WERI-Rb-1 (cell line): ENCODE data around the gene ARSA.
"Not testable (repeated sequence)": the region's sequence is repeated elsewhere in the genome, so short reads cannot be mapped to it uniquely, and the experiment has no call there.

Source experiments
- DNase-seq: peaks from one replicate; pipeline ENCODE4 v3.0.0-alpha.2; 2020
- H3K27ac ChIP-seq: fragments of 250-450 bp; sonication (Bioruptor Pico); 2 replicates; pipeline ENCODE4 v1.5.1; 2020; ENCODE audit warnings: mild to moderate bottlenecking, moderate library complexity
- H3K27me3 ChIP-seq: fragments of 250-450 bp; sonication (Bioruptor Pico); 2 replicates; pipeline ENCODE4 v1.5.1; 2021; ENCODE audit warnings: mild to moderate bottlenecking, low read depth, moderate library complexity; ENCODE audit not compliant: insufficient read depth, severe bottlenecking
- H3K36me3 ChIP-seq: fragments of 250-450 bp; sonication (Bioruptor Pico); 2 replicates; pipeline ENCODE4 v1.5.1; 2020; ENCODE audit warnings: mild to moderate bottlenecking, moderate library complexity
- H3K4me3 ChIP-seq: 2 replicates; pipeline ENCODE4 v1.5.1; 2011; ENCODE audit warnings: low read depth, mild to moderate bottlenecking, control low read depth, low read length
- H3K9me3 ChIP-seq: fragments of 250-450 bp; sonication (Bioruptor Pico); 2 replicates; pipeline ENCODE4 v1.5.1; 2021; ENCODE audit warnings: mild to moderate bottlenecking, moderate library complexity; ENCODE audit not compliant: severe bottlenecking
- TF ChIP-seq, protein P1 (sequence below): IDR thresholded peaks from 2 replicates; pipeline ENCODE4 v1.5.1; 2011; ENCODE audit warnings: low read depth, mild to moderate bottlenecking, control low read depth, inconsistent platforms, low read length

Gene ARSA

DNA sequence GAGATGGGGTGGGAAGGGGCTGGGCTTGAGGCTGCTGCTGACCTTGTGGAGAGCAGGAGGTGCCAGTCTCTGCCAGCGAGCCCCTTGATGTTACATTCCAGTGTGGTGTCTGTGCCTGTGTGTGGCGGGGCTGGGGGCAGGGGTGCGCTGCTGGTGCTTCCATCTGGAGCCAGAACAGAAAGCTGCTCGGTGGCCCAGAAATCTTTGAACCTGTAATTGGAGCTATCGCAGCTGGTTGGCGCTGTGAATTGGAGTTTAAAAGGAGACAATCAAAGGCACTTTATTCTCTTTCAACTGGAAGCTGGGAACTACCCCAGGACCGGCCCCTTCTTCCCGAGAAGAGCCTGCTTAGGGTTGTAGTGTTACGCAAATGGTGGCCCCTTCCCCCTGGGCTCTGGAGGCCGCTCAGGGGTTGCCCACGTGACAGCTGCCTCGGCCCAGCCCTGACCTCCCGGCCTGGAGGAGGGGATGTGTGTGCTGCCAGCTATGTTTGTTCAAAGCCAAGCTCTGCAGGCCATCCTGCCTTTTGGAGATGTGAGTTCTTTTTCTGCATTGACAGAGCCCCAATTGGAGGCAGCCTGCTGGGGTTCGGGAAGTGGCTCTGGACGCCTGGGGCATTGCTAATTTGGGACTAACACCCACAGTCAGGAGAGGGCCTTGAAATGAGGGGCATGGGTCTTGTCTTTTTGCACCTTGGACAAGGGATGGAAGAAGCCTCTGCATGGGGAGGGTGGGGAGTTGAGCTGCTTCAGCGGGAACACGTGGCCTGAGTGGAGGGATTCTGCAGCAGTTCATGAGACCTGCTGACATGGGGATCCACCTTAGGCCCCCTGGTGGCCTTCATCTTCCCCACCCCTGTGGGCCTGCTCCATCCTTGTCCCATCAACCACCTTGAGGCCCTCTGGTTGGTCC is 14.0 kb upstream of the ARSA start:
- H3K27ac ChIP-seq, result no peak overlapping the region
- no peak for DNase-seq
- no peak overlapping the region for H3K4me3 ChIP-seq
- no peaks in the 10 kb centered on the region for H3K36me3 ChIP-seq
- TF ChIP-seq, protein P1, sequence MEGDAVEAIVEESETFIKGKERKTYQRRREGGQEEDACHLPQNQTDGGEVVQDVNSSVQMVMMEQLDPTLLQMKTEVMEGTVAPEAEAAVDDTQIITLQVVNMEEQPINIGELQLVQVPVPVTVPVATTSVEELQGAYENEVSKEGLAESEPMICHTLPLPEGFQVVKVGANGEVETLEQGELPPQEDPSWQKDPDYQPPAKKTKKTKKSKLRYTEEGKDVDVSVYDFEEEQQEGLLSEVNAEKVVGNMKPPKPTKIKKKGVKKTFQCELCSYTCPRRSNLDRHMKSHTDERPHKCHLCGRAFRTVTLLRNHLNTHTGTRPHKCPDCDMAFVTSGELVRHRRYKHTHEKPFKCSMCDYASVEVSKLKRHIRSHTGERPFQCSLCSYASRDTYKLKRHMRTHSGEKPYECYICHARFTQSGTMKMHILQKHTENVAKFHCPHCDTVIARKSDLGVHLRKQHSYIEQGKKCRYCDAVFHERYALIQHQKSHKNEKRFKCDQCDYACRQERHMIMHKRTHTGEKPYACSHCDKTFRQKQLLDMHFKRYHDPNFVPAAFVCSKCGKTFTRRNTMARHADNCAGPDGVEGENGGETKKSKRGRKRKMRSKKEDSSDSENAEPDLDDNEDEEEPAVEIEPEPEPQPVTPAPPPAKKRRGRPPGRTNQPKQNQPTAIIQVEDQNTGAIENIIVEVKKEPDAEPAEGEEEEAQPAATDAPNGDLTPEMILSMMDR, result peak; percentile 25; the same call in 1 of the 2 replicates
- peaks cover 9% of the 10 kb centered on the region for H3K9me3 ChIP-seq
- H3K27me3 ChIP-seq, result no peaks in the 10 kb centered on the region

DNA sequence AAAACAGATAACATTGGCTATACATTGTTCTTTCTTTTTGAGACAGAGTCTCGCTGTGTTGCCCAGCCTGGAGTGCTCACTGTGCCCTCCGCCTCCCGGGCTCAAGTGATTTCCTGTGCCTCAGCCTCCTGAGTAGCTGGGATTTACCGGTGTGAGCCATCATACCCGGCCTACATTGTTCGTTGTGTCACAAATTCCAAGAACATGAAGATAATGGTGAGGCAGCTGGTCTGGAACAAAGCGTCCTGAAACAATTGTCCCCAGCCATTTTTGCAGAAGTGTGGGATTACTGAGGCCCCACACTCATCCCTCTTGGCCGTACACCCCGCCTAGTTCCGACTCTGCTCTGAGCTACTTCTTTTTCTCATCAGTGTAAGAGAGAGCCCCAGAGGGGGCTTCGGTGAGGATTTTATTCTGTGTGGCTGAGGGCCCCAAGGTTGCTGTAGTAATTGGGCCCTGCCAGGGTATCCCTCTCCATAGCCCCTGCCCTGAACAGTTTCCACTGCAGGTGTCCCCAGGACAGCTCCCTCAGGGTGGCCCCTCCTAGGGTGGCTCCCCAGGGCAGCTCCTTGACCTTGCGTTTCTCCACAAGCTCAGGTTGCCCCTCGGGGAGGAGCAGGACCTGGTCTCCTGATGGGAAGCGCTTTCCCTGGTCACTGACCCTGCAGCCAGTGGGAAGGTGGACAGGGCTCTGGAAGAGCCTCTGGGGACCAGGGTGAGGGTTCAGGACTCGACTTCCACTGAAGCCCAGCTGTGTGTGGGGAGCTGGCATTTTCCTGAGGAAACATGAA is 13.1 kb upstream of the ARSA start:
- Histone ChIP-seq H3K4me3 (no peak overlapping the region), H3K36me3 (no peaks in the 10 kb centered on the region), H3K9me3 (peaks cover 9% of the 10 kb centered on the region), H3K27me3 (no peaks in the 10 kb centered on the region), H3K27ac (no peak overlapping the region)
- DNase-seq, result no peak
- TF ChIP-seq, protein P1, result no peak

DNA sequence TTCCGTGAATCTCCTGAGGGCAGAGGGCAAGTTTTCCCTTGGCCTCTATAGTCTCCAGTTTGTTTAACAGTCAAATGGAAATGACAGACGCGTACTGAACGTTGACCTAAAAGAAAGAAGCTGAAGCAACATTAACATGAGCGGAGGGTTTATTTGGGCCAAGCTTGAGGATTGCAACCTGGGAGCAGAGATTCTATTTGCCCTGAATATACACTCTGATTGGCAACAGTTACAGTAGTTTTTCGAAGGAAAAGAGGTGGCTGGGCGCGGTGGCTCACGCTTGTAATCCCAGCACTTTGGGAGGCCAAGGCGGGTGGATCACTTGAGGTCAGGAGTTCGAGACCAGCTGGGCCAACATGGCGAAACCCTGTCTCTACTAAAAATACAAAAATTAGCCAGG is 12.3 kb upstream of the ARSA start:
- H3K4me3 ChIP-seq, H3K27ac ChIP-seq, H3K36me3 ChIP-seq, H3K27me3 ChIP-seq, H3K9me3 ChIP-seq, DNase-seq: not testable (repeated sequence)

DNA sequence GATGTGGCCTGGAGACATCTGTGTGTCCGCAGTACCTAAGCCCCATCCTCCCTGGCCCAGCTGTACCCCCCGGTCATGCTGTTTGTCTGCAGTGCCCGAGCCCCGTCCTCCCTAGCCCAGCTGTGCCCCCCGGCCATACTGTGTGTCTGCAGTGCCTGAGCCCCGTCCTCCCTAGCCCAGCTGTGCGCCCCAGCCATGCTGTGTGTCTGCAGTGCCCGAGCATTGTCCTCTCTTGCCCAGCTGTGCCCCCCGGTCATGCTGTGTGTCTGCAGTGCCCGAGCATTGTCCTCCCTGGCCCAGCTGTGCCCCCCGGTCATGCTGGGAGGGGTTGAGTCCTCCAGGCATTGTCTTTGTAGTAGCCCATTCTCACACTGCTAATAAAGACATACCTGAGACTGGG is 7.6 kb upstream of the ARSA start:
- Histone ChIP-seq H3K27me3 (no peaks in the 10 kb centered on the region), H3K36me3 (no peaks in the 10 kb centered on the region), H3K9me3 (no peaks in the 10 kb centered on the region), H3K27ac (no peak overlapping the region), H3K4me3 (no peak overlapping the region)
- TF ChIP-seq, protein P1, result no peak
- DNase-seq, result no peak

DNA sequence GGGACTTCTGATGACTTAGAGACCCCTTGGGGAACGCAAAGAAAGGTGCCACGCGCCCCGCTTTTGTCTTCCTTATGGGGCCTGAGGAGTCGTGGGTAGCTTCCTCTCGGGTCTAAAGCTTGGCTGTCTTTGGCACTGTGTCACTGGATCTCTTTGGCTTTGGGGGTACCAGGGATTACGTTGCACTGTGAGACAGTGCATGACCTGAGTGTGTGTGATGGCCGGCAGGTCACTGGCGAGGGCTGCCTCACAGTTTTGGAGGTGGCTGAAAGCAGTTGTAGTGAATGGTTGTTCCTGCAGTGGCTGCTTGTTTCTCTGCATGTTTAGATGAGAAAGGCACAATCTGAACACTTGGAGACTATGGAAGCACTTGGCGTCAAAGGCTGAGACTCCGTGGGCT is 5.8 kb upstream of the ARSA start:
- Histone ChIP-seq H3K9me3 (no peaks in the 10 kb centered on the region), H3K36me3 (no peaks in the 10 kb centered on the region), H3K4me3 (no peak overlapping the region), H3K27ac (no peak overlapping the region), H3K27me3 (no peaks in the 10 kb centered on the region)
- DNase-seq, result no peak
- TF ChIP-seq, protein P1, result no peak

DNA sequence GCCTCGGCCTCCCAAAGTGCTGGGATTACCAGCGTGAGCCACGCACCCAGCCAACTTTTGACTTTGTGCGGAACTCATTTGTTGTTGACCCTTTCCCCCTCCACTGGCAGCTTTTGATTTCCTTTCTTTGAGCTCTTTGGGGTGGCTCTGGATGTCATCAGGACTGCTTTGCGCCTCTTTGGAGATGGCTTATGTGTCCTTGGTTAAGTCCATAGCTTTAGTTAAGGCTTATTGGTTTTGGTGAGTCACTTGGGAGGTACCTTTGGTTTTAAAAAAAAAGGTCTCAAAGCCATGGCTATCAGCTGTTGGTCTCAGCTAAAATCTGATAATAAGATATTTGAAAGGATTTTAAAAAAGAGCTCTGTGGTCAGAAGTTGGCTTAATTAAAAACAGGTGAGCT is 5.1 kb upstream of the ARSA start:
- no peaks in the 10 kb centered on the region for H3K27me3 ChIP-seq
- no peaks in the 10 kb centered on the region for H3K9me3 ChIP-seq
- H3K36me3 ChIP-seq, result no peaks in the 10 kb centered on the region
- no peak overlapping the region for H3K27ac ChIP-seq
- no peak overlapping the region for H3K4me3 ChIP-seq
- no peak for DNase-seq
- TF ChIP-seq, protein P1, result no peak
